H9 (cell line): ENCODE data around the gene KIAA1958. TPM values are rescaled to one million over a fixed set of nuclear protein-coding genes. Genes with fewer than 3 reads are reported as not detected.

ENCODE experiments used
- DNase-seq: peaks from one replicate; pipeline ENCODE4 v3.0.0-alpha.2; 2017
- H2AFZ ChIP-seq: one replicate; pipeline ENCODE4 v1.6.1; 2013; ENCODE audit warnings: mild to moderate bottlenecking, low read length, control low read depth, moderate library complexity
- H2AK5ac ChIP-seq: 2 replicates; pipeline ENCODE4 v1.6.1; 2013; ENCODE audit warnings: low read length, control low read depth, mixed read lengths; ENCODE audit not compliant: insufficient read length
- H2BK120ac ChIP-seq: one replicate; pipeline ENCODE4 v1.6.1; 2013; ENCODE audit warnings: low read depth, mild to moderate bottlenecking, low read length, control low read depth, inconsistent platforms; ENCODE audit not compliant: poor library complexity, severe bottlenecking
- H2BK12ac ChIP-seq: 2 replicates; pipeline ENCODE4 v1.6.1; 2013; ENCODE audit warnings: low read length, control low read depth, mixed read lengths, low read depth; ENCODE audit not compliant: insufficient read length
- H2BK15ac ChIP-seq: 2 replicates; pipeline ENCODE4 v1.6.1; 2013; ENCODE audit warnings: low read depth, low read length, control low read depth
- H2BK20ac ChIP-seq: one replicate; pipeline ENCODE4 v1.6.1; 2013; ENCODE audit warnings: low read depth, mild to moderate bottlenecking, low read length, control low read depth, inconsistent platforms; ENCODE audit not compliant: poor library complexity, severe bottlenecking
- H2BK5ac ChIP-seq: 2 replicates; pipeline ENCODE4 v1.6.1; 2013; ENCODE audit warnings: low read length, control low read depth, mixed read lengths; ENCODE audit not compliant: insufficient read length
- H3K14ac ChIP-seq: 2 replicates; pipeline ENCODE4 v1.6.1; 2013; ENCODE audit warnings: low read length, control low read depth; ENCODE audit not compliant: insufficient read depth
- H3K18ac ChIP-seq: 2 replicates; pipeline ENCODE4 v1.6.1; 2013; ENCODE audit warnings: low read depth, mild to moderate bottlenecking, mixed read lengths, low read length, control low read depth; ENCODE audit not compliant: insufficient read length
- H3K23ac ChIP-seq: 2 replicates; pipeline ENCODE4 v1.6.1; 2013; ENCODE audit warnings: low read length, control low read depth, mixed read lengths, low read depth; ENCODE audit not compliant: insufficient read length
- H3K23me2 ChIP-seq: 2 replicates; pipeline ENCODE4 v1.6.1; 2013; ENCODE audit warnings: low read depth, mild to moderate bottlenecking, mixed read lengths, low read length, control low read depth; ENCODE audit not compliant: insufficient read length, poor library complexity, severe bottlenecking
- H3K27ac ChIP-seq: 2 replicates; pipeline ENCODE4 v1.5.1; 2013; ENCODE audit warnings: low read length, control low read depth, mixed read lengths, low read depth; ENCODE audit not compliant: insufficient read length
- H3K27me3 ChIP-seq: 2 replicates; pipeline ENCODE4 v1.6.1; 2013; ENCODE audit warnings: low read length, control low read depth, inconsistent platforms; ENCODE audit not compliant: insufficient read depth
- H3K4ac ChIP-seq: 2 replicates; pipeline ENCODE4 v1.6.1; 2013; ENCODE audit warnings: low read depth, mild to moderate bottlenecking, control low read depth, inconsistent platforms, low read length, moderate library complexity
- H3K4me1 ChIP-seq: 2 replicates; pipeline ENCODE4 v1.6.1; 2013; ENCODE audit warnings: low read length, control low read depth, inconsistent platforms; ENCODE audit not compliant: insufficient read depth
- H3K4me2 ChIP-seq: 2 replicates; pipeline ENCODE4 v1.6.1; 2013; ENCODE audit warnings: low read length, control low read depth, mixed read lengths; ENCODE audit not compliant: insufficient read length, insufficient read depth
- H3K56ac ChIP-seq: 2 replicates; pipeline ENCODE4 v1.6.1; 2013; ENCODE audit warnings: low read depth, mild to moderate bottlenecking, mixed read lengths, low read length, control low read depth; ENCODE audit not compliant: insufficient read length
- H3K79me1 ChIP-seq: 2 replicates; pipeline ENCODE4 v1.6.1; 2013; ENCODE audit warnings: low read depth, mild to moderate bottlenecking, moderate library complexity, low read length, control low read depth, inconsistent platforms; ENCODE audit not compliant: insufficient read depth, poor library complexity, severe bottlenecking
- H3K79me2 ChIP-seq: 2 replicates; pipeline ENCODE4 v1.6.1; 2013; ENCODE audit warnings: low read length, control low read depth, inconsistent platforms; ENCODE audit not compliant: insufficient read depth
- H3K9ac ChIP-seq: 2 replicates; pipeline ENCODE4 v1.6.1; 2013; ENCODE audit warnings: low read length, control low read depth, mixed read lengths; ENCODE audit not compliant: insufficient read length; ENCODE audit errors: extremely low read depth
- H3K9me3 ChIP-seq: one replicate; pipeline ENCODE4 v1.6.1; 2013; ENCODE audit warnings: low read depth, low read length, inconsistent platforms; ENCODE audit not compliant: control insufficient read depth
- H3T11ph ChIP-seq: one replicate; pipeline ENCODE4 v1.6.1; 2013; ENCODE audit warnings: mild to moderate bottlenecking, low read length, control low read depth, inconsistent platforms
- H4K20me1 ChIP-seq: one replicate; pipeline ENCODE4 v1.6.1; 2013; ENCODE audit not compliant: control insufficient read depth, insufficient read length, insufficient read depth
- H4K5ac ChIP-seq: 2 replicates; pipeline ENCODE4 v1.6.1; 2013; ENCODE audit warnings: low read depth, mild to moderate bottlenecking, mixed read lengths, low read length, control low read depth; ENCODE audit not compliant: insufficient read length
- H4K8ac ChIP-seq: replicated peaks from 2 replicates; pipeline ENCODE4 v1.6.1; 2013; ENCODE audit warnings: low read length, control low read depth, mixed read lengths, low read depth; ENCODE audit not compliant: insufficient read length
- H4K91ac ChIP-seq: 2 replicates; pipeline ENCODE4 v1.6.1; 2013; ENCODE audit warnings: low read depth, mild to moderate bottlenecking, moderate library complexity, mixed read lengths, low read length, control low read depth; ENCODE audit not compliant: insufficient read length
- H3K27ac Mint-ChIP-seq, 3 experiments: 2 replicates in 2 of 3; 3 replicates in 1 of 3; pipeline ENCODE4 v1.8.0; 2020 to 2021; ENCODE audit warnings: mixed read lengths in 3 of 3, mild to moderate bottlenecking in 1 of 3, moderate library complexity in 1 of 3
- H3K27me3 Mint-ChIP-seq: 2 replicates; pipeline ENCODE4 v1.8.0; 2021; ENCODE audit warnings: low read depth, mild to moderate bottlenecking, moderate library complexity, mixed read lengths
- H3K36me3 Mint-ChIP-seq, 3 experiments: 2 replicates in 2 of 3; 3 replicates in 1 of 3; pipeline ENCODE4 v1.8.0; 2020 to 2021; ENCODE audit warnings: low read depth in 3 of 3, mixed read lengths in 3 of 3; ENCODE audit not compliant: insufficient read depth in 1 of 3
- H3K4me1 Mint-ChIP-seq, 2 experiments: 2 replicates each; pipeline ENCODE4 v1.8.0; 2020; ENCODE audit warnings: mixed read lengths in 2 of 2
- H3K4me3 Mint-ChIP-seq, 2 experiments: 2 replicates in 1 of 2; 3 replicates in 1 of 2; pipeline ENCODE4 v1.8.0; 2020 to 2021; ENCODE audit warnings: mild to moderate bottlenecking in 2 of 2, mixed read lengths in 2 of 2, moderate library complexity in 1 of 2
- H3K9me3 Mint-ChIP-seq, 2 experiments: 2 replicates in 1 of 2; 3 replicates in 1 of 2; pipeline ENCODE4 v1.8.0; 2020; ENCODE audit warnings: mild to moderate bottlenecking in 2 of 2, mixed read lengths in 2 of 2, moderate library complexity in 1 of 2
- WGBS: extraction: QIAGEN DNeasy Blood & Tissue Kit; methylation state at CpG from one replicate; pipeline ENCODE4 v1.1.7; 2013; ENCODE audit warnings: missing lambda C conversion rate, low lambda C conversion rate, mixed read lengths; ENCODE audit not compliant: insufficient read length; ENCODE audit errors: extremely low coverage; 5-methylcytosine and 5-hydroxymethylcytosine counted together
- total RNA-seq: library from RNA; stranded (reverse); gene quantifications from 2 replicates; pipeline ENCODE4 v1.2.1, GENCODE V29; 2021
- TF ChIP-seq, protein P1 (sequence below): fragments of 200-600 bp; sonication (generic); conservative IDR thresholded peaks from 3 replicates; pipeline ENCODE4 v1.8.0; 2021; ENCODE audit warnings: antibody characterized with exemption, mild to moderate bottlenecking

KIAA1958 gene
- total RNA-seq, 1 experiment from 2014 or later, result 34.0 TPM

DNA sequence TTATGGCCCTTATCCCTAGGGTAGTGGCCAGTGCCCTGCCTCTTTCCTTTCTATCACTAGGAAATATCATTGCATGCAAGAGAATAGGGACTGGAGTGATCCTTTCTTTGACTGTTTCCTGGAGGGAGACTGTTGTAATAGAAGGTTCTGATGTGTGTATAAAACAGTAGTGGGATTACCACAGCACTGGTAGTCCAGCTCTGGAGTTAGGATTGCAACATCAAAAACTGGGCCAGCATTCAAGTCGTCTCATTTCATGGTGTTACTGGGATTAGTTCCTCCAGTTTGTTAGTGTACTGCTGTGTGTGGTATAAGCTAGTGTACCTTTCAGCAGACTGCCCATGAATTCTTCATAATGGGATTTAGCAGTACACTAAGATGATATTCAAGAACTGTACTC is 45.8 kb downstream of the KIAA1958 start:
- H3K56ac ChIP-seq, result no peak overlapping the region
- no peak overlapping the region for H2BK20ac ChIP-seq
- H3K27me3 ChIP-seq, result no peaks in the 10 kb centered on the region
- H4K20me1 ChIP-seq, result no peaks in the 10 kb centered on the region
- H3K9me3 ChIP-seq, result no peaks in the 10 kb centered on the region
- Mint-ChIP-seq H3K27ac (no peak overlapping the region), H3K4me3 (no peak overlapping the region), H3K27me3 (no peaks in the 10 kb centered on the region), H3K9me3 (no peaks in the 10 kb centered on the region), H3K4me1 (peaks cover 20 to 26% of the 10 kb centered on the region in 2 experiments), H3K36me3 (peaks cover 2 to 5% (median 5%) of the 10 kb centered on the region in 3 experiments; a peak in 5 of 7 replicates)
- H3K4me2 ChIP-seq, result no peak overlapping the region
- no peak overlapping the region for H3K4ac ChIP-seq
- H4K5ac ChIP-seq, result no peak overlapping the region
- no peak overlapping the region for H2BK5ac ChIP-seq
- no peak overlapping the region for H2BK120ac ChIP-seq
- H3K23ac ChIP-seq, result no peak overlapping the region
- no peak overlapping the region for H2BK12ac ChIP-seq
- H3K4me1 ChIP-seq, result peaks cover 5% of the 10 kb centered on the region; the same call in 1 of the 2 replicates
- no peak overlapping the region for H2AK5ac ChIP-seq
- no peak overlapping the region for H4K91ac ChIP-seq
- DNase-seq, result no peak
- H2BK15ac ChIP-seq, result no peak overlapping the region
- no peak overlapping the region for H3K18ac ChIP-seq
- no CpG with 5 or more reads among the region's 1 CpG for WGBS
- TF ChIP-seq, protein P1, sequence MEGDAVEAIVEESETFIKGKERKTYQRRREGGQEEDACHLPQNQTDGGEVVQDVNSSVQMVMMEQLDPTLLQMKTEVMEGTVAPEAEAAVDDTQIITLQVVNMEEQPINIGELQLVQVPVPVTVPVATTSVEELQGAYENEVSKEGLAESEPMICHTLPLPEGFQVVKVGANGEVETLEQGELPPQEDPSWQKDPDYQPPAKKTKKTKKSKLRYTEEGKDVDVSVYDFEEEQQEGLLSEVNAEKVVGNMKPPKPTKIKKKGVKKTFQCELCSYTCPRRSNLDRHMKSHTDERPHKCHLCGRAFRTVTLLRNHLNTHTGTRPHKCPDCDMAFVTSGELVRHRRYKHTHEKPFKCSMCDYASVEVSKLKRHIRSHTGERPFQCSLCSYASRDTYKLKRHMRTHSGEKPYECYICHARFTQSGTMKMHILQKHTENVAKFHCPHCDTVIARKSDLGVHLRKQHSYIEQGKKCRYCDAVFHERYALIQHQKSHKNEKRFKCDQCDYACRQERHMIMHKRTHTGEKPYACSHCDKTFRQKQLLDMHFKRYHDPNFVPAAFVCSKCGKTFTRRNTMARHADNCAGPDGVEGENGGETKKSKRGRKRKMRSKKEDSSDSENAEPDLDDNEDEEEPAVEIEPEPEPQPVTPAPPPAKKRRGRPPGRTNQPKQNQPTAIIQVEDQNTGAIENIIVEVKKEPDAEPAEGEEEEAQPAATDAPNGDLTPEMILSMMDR, result no peak
- no peak overlapping the region for H3K14ac ChIP-seq
- no peak overlapping the region for H4K8ac ChIP-seq
- H3K9ac ChIP-seq, result no peak overlapping the region
- peaks cover 12% of the 10 kb centered on the region for H3K79me1 ChIP-seq
- no peak overlapping the region for H2AFZ ChIP-seq
- H3T11ph ChIP-seq, result no peak overlapping the region
- H3K27ac ChIP-seq, result no peak overlapping the region
- H3K23me2 ChIP-seq, result no peaks in the 10 kb centered on the region
- peaks cover 6% of the 10 kb centered on the region; the same call in 1 of the 2 replicates for H3K79me2 ChIP-seq
